ENCODE results near the gene HSF4.

HSF4 gene

GRCh38 chr16:67200491-67200890 is 35.9 kb downstream of the HSF4 start:
- no peak for DNase-seq (ENCODE audit: low read depth, low spot score)

- DNase-seq (ENCODE audit: low read depth, low spot score) = no peak
Measured at GRCh38 chr16:67201411-67202345, 37.1 kb downstream of the HSF4 start.

- DNase-seq (ENCODE audit: low read depth, low spot score) = no peak
Measured at GRCh38 chr16:67202426-67202825, 37.9 kb downstream of the HSF4 start.

GRCh38 chr16:67202956-67203493 is 38.5 kb downstream of the HSF4 start:
- DNase-seq (ENCODE audit: low read depth, low spot score) = no peak

GRCh38 chr16:67204076-67204475 is 39.5 kb downstream of the HSF4 start:
- DNase-seq (ENCODE audit: low read depth, low spot score) = no peak

- no peak for DNase-seq (ENCODE audit: low read depth, low spot score)
Measured at GRCh38 chr16:67206129-67206837, 41.7 kb downstream of the HSF4 start.

GRCh38 chr16:67206838-67207248 is 42.3 kb downstream of the HSF4 start:
- DNase-seq (ENCODE audit: low read depth, low spot score) = no peak

- no peak for DNase-seq (ENCODE audit: low read depth, low spot score)
Measured at GRCh38 chr16:67207249-67208091, 42.9 kb downstream of the HSF4 start.

- DNase-seq (ENCODE audit: low read depth, low spot score) = no peak
Measured at GRCh38 chr16:67208154-67208896, 43.8 kb downstream of the HSF4 start.

- no peak for DNase-seq (ENCODE audit: low read depth, low spot score)
Measured at GRCh38 chr16:67209565-67209964, 45.0 kb downstream of the HSF4 start.

- no peak for DNase-seq (ENCODE audit: low read depth, low spot score)
Measured at GRCh38 chr16:67210069-67210937, 45.8 kb downstream of the HSF4 start.

- DNase-seq (ENCODE audit: low read depth, low spot score) = no peak
Measured at GRCh38 chr16:67211674-67212073, 47.1 kb downstream of the HSF4 start.

- DNase-seq (ENCODE audit: low read depth, low spot score) = no peak
Measured at GRCh38 chr16:67212766-67213165, 48.2 kb downstream of the HSF4 start.

- DNase-seq (ENCODE audit: low read depth, low spot score) = no peak
Measured at GRCh38 chr16:67213197-67214019, 48.9 kb downstream of the HSF4 start.

GRCh38 chr16:67215706-67216105 is 51.2 kb downstream of the HSF4 start:
- no peak for DNase-seq (ENCODE audit: low read depth, low spot score)

- DNase-seq (ENCODE audit: low read depth, low spot score) = no peak
Measured at GRCh38 chr16:67216612-67217490, 52.3 kb downstream of the HSF4 start.

Measured in brain pericyte (primary cell).